ENCODE measurements around the gene BOD1L2.

- TF ChIP-seq CTCF (IDR thresholded peaks at IDR 0.05) (no peak), POLR2A (IDR thresholded peaks at IDR 0.05) (no peak)
Observed at GRCh38 chr18:57150081-57150480, 3.2 kb downstream of the BOD1L2 start.

Measured in body of pancreas (tissue), 4 donors.